ENCODE measurements around the gene PTGS1.

The PTGS1 gene

DNA sequence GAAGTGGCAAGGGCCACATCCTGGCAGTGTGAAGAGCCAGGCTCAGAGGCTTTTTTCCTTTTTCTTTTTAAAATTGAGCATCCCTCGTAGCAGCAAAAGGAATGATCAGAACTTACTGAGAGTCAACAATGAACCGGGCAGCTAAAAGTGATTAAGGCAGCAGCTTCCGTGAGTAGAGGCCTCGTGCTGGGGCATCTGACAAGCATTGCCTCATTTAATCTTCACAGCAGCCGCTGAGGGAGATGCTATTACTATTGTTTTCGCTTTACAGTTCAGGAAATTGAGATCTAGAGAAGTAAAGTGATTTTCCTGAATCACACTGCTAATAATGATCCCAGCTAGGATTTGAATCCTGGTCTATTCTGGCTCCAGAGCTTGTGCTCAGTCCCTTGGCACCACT is 30.7 kb upstream of the PTGS1 start:
- Histone ChIP-seq H3K27ac (ENCODE audit: low read depth, low read length) (no peak overlapping the region), H3K9me3 (ENCODE audit: insufficient read depth, low read length) (no peaks in the 10 kb centered on the region), H3K4me3 (ENCODE audit: insufficient read depth, low read length, poor library complexity, severe bottlenecking) (no peak overlapping the region), H3K27me3 (ENCODE audit: low read length) (no peaks in the 10 kb centered on the region), H3K79me2 (ENCODE audit: insufficient read depth, low read length) (no peaks in the 10 kb centered on the region), H3K36me3 (ENCODE audit: low read length) (no peaks in the 10 kb centered on the region), H3F3A (ENCODE audit: insufficient read depth) (no peaks in the 10 kb centered on the region), H3K9me2 (replicated peaks; ENCODE audit: insufficient read depth, low read length) (no peaks in the 10 kb centered on the region), H4K20me1 (ENCODE audit: low read depth, low read length) (no peaks in the 10 kb centered on the region), H3K4me2 (ENCODE audit: low read depth, low read length, poor library complexity, severe bottlenecking) (no peak overlapping the region), H2AFZ (ENCODE audit: low read depth, low read length, severe bottlenecking) (no peak overlapping the region), H3K9ac (ENCODE audit: low read length) (no peak overlapping the region)
- TF ChIP-seq, protein P1, sequence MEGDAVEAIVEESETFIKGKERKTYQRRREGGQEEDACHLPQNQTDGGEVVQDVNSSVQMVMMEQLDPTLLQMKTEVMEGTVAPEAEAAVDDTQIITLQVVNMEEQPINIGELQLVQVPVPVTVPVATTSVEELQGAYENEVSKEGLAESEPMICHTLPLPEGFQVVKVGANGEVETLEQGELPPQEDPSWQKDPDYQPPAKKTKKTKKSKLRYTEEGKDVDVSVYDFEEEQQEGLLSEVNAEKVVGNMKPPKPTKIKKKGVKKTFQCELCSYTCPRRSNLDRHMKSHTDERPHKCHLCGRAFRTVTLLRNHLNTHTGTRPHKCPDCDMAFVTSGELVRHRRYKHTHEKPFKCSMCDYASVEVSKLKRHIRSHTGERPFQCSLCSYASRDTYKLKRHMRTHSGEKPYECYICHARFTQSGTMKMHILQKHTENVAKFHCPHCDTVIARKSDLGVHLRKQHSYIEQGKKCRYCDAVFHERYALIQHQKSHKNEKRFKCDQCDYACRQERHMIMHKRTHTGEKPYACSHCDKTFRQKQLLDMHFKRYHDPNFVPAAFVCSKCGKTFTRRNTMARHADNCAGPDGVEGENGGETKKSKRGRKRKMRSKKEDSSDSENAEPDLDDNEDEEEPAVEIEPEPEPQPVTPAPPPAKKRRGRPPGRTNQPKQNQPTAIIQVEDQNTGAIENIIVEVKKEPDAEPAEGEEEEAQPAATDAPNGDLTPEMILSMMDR (IDR thresholded peaks at IDR 0.05; ENCODE audit: insufficient read depth, low read length, poor library complexity, severe bottlenecking), result no peak
- no peak for TF ChIP-seq EZH2phosphoT487 (conservative IDR thresholded peaks at IDR 0.05; ENCODE audit: low read length)

DNA sequence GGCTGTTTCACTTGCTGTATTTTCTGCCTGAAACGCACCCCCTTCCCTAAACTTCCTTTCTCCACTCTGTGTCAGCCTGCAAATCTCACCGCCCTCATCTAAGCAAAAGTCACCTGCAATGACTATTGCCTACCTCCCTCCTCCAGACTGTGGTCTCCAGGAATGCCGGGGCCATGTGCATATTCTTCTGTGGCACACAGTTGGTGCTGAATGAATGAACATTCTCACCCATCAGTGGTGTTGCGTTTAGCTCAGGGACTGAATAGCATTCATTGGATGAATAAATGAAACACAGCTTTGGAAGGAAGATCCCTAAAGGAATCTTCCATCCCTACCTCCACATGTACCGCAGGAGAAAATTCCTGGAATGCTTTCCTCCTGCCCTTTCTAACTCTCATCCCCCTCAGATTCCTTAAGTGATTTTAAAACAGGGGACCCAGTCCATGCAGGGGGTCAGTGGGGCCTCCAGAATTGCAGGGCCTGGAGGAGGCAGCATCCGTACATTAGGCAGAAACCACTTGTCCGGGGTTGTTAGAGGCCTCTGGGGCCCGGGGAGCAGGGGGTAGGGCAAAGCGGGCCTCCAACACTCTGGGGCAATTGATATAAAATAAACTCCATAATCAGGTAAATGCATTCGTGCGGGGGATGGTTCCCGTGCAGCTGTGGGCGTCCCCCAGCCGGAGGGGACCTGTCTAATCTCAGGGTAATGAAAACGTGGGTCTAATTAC is 28.3 kb upstream of the PTGS1 start:
- Histone ChIP-seq H3K9ac (ENCODE audit: low read length) (no peak overlapping the region), H3K4me2 (ENCODE audit: low read depth, low read length, poor library complexity, severe bottlenecking) (no peak overlapping the region), H3K27ac (ENCODE audit: low read depth, low read length) (no peak overlapping the region)

DNA sequence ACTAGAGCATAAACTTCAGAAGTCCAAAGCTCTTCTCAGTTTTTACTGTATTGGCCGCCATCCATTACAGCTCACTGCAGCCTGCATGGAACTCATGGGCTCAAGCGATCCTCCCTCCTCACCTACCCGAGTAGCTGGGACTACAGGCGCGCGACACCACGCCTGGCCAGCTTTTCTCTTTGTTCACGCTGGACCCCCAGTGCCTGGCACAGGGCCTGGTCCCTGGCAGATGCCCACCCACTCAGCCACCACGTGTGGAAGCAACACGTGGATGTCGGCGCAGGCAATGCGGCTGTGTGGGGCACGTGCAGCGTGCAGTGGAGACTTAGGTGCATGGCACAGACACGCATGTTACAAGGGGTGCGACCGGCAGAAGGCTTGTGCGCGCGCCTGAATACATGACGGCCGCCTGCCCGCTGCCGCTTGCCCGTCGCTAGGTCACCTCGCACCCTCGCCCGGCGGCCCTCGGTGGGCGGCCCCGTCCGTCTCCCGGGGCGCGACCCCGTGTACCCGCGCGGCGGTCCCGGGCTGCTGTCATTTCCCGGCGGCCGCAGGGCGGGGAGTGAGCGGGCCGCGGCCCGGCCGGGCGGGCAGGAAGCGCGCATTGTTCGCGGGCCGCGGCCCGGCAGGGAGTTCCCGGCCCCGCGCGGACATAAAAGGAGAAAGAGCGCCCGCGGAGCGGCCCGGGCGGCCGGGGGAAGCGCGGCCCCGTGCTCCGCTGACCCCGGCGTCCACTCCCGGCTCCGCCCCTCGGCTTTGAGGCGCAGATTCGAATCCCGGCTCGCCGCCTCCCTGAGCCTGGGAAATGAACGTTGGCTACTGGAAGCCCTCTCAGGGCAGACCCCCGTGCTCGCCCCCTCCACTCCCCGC is 24.1 kb upstream of the PTGS1 start:
- Histone ChIP-seq H3K9me3 (ENCODE audit: insufficient read depth, low read length) (no peaks in the 10 kb centered on the region), H3K9me2 (replicated peaks; ENCODE audit: insufficient read depth, low read length) (no peaks in the 10 kb centered on the region), H3K4me2 (ENCODE audit: low read depth, low read length, poor library complexity, severe bottlenecking) (peak overlapping the region; percentile 61), H3K36me3 (ENCODE audit: low read length) (no peaks in the 10 kb centered on the region), H4K20me1 (ENCODE audit: low read depth, low read length) (no peaks in the 10 kb centered on the region), H3K4me3 (ENCODE audit: insufficient read depth, low read length, poor library complexity, severe bottlenecking) (peak overlapping the region; percentile 34), H3K27ac (ENCODE audit: low read depth, low read length) (no peak overlapping the region), H3F3A (ENCODE audit: insufficient read depth) (no peaks in the 10 kb centered on the region), H3K27me3 (ENCODE audit: low read length) (no peaks in the 10 kb centered on the region), H3K79me2 (ENCODE audit: insufficient read depth, low read length) (no peaks in the 10 kb centered on the region), H3K9ac (ENCODE audit: low read length) (peak overlapping the region; percentile 40; the same call in 1 of the 2 replicates), H2AFZ (ENCODE audit: low read depth, low read length, severe bottlenecking) (peak overlapping the region; percentile 94)
- TF ChIP-seq EZH2phosphoT487 (conservative IDR thresholded peaks at IDR 0.05; ENCODE audit: low read length), result no peak
- TF ChIP-seq, protein P1 (IDR thresholded peaks at IDR 0.05; ENCODE audit: insufficient read depth, low read length, poor library complexity, severe bottlenecking), result no peak

More for the DNA sequence above, 28.3 kb upstream of the PTGS1 start:
- Histone ChIP-seq H3K4me3 (ENCODE audit: insufficient read depth, low read length, poor library complexity, severe bottlenecking) (no peak overlapping the region), H3K27me3 (ENCODE audit: low read length) (no peaks in the 10 kb centered on the region), H4K20me1 (ENCODE audit: low read depth, low read length) (no peaks in the 10 kb centered on the region), H3K79me2 (ENCODE audit: insufficient read depth, low read length) (no peaks in the 10 kb centered on the region), H3F3A (ENCODE audit: insufficient read depth) (no peaks in the 10 kb centered on the region), H3K9me3 (ENCODE audit: insufficient read depth, low read length) (no peaks in the 10 kb centered on the region), H2AFZ (ENCODE audit: low read depth, low read length, severe bottlenecking) (no peak overlapping the region), H3K9me2 (replicated peaks; ENCODE audit: insufficient read depth, low read length) (no peaks in the 10 kb centered on the region), H3K36me3 (ENCODE audit: low read length) (no peaks in the 10 kb centered on the region)
- no peak for TF ChIP-seq EZH2phosphoT487 (conservative IDR thresholded peaks at IDR 0.05; ENCODE audit: low read length)
- TF ChIP-seq, protein P1 (IDR thresholded peaks at IDR 0.05; ENCODE audit: insufficient read depth, low read length, poor library complexity, severe bottlenecking), result no peak

All from SU-DHL-6 (cell line).